Islet of Langerhans (tissue), 1 donor: ENCODE measurements around the gene CCDC7.
"Not testable (repeated sequence)": the region's sequence is repeated elsewhere in the genome, so short reads cannot be mapped to it uniquely, and the experiment has no call there.

ENCODE experiments used
- FAIRE-seq: peaks from one replicate; lab custom pipeline; 2011; peaks lifted over from hg19 to GRCh38; lab: Jason Lieb, UNC

CCDC7 gene

DNA sequence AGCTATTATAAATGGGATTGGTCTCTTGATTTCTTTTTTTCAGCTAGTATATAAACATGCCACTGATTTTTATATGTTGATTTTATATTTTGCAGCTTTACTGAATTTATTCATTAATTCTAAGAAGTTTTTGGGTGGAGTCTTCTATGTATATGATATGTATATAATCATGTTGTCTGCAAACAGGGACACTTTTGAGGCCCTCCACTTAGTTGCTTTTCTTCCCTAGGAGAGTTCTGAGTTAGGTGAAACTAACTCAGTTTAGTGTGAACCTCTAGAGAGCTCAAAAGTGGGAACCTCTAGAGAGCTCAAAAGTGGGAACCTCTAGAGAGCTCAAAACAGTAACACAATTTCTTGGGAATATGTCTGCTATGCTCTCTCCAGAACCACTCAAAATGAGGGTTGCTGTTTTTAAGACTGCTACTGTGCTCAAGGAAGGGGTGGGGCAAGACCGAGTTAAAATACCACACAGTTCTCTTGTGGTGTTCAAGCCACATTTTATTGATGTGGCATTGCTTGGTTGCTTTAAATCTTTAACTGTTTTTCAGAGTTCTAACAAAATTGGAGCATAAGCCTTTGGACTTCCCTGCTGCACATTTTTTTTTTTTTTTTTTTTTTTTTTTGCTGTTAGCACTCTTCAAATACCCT is 13.2 kb downstream of the CCDC7 start:
- no peak for FAIRE-seq

- no peak for FAIRE-seq
Observed at GRCh38 chr10:32461203-32461602, 15.3 kb downstream of the CCDC7 start.

DNA sequence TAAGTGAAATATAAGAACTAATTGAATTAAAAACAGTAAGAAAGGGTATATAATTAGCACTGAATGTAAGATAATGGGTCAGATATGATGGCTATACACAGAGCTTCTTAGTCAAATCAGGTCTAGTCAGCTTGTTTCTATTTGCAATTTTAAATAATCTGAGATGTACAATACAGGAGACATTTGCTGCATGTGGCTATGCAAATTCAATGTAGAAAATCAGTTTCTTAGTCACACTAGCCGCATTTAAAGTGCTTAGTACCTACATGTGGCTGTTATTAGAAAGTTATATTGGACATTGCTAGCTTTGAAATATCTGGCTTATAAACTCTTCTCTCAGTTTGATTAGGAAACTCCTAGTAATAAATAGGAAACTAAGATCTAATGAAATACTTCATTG is 25.3 kb downstream of the CCDC7 start:
- no peak for FAIRE-seq

DNA sequence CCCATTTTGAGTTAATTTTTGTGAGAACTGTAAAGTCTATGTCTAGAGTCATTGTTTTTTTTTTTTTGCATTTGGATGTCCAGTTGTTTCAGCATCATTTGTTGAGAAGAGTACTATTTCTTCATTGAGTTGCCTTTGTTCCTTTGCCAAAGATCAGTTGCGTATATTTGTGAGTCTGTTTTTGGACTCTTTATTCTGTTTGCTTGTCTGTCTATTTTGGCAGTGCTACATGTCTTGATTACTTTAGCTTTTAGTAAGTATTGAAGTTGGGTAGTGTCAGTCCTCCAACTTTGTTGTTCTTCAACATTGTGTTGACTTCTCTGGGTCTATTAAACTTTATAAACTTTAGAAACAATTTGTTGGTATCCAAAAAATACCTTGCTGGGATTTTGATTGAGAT is 31.6 kb downstream of the CCDC7 start:
- no peak for FAIRE-seq

- FAIRE-seq: no peak
Observed at GRCh38 chr10:32481606-32482005, 35.7 kb downstream of the CCDC7 start.

- not testable (repeated sequence) for FAIRE-seq
Observed at GRCh38 chr10:32483019-32483502, 37.1 kb downstream of the CCDC7 start.

GRCh38 chr10:32488038-32488437 is 42.1 kb downstream of the CCDC7 start:
- FAIRE-seq: not testable (repeated sequence)

- no peak for FAIRE-seq
Observed at GRCh38 chr10:32489158-32489557, 43.2 kb downstream of the CCDC7 start.

- FAIRE-seq: no peak
Observed at GRCh38 chr10:32489901-32490300, 44.0 kb downstream of the CCDC7 start.

DNA sequence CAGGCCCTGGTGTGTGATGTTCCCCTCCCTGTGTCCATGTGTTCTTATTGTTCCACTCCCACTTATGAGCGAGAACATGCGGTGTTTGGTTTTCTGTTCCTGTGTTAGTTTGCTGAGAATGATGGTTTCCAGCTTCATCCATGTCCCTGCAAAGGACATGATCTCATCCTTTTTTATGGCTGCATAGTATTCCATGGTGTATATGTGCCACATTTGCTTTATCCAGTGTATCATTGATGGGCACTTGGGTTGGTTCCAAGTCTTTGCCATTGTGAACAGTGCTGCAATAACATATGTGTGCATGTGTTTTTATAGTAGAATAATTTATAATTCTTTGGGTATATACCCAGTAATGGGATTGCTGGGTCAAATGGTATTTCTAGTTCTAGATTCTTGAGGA is 48.6 kb downstream of the CCDC7 start:
- FAIRE-seq: not testable (repeated sequence)

DNA sequence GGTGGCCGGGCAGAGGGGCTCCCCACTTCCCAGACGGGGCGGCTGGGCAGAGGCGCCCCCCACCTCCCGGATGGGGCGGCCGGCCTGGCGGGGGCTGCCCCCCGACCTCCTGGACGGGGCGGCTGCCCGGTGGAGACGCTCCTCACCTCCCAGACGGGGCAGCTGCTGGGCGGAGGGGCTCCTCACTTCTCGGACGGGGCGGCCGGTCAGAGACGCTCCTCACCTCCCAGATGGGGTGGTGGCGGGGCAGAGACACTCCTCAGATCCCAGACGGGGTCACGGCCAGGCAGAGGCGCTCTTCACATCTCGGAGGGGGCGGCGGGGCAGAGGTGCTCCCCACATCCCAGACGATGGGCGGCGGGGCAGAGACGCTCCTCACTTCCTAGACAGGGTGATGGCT is 54.2 kb downstream of the CCDC7 start:
- not testable (repeated sequence) for FAIRE-seq

GRCh38 chr10:32501906-32502305 is 56.0 kb downstream of the CCDC7 start:
- FAIRE-seq: no peak

DNA sequence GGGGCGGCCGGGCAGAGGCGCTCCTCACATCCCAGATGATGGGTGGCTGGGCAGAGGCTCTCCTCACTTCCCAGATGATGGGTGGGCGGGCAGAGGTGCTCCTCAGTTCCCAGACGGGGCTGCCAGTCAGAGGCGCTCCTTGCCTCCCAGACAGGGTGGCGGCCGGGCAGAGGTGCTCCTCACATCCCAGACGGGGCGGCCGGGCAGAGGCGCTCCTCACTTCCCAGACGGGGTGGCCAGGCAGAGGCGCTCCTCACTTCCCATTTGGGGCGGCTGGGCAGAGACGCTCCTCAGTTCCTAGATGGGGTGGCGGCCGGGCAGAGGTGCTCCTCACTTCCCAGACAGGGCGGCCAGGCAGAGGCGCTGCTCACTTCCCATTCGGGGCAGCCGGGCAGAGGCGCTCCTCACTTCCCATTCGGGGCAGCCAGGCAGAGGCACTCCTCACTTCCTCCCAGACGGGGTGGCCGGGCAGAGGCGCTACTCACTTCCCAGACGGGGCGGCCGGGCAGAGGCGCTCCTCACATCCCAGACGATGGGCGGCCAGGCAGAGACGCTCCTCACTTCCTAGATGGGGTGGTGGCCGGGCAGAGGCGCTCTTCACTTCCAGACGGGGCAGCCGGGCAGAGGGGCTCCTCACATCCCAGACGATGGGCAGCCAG is 60.0 kb downstream of the CCDC7 start:
- FAIRE-seq: not testable (repeated sequence)

DNA sequence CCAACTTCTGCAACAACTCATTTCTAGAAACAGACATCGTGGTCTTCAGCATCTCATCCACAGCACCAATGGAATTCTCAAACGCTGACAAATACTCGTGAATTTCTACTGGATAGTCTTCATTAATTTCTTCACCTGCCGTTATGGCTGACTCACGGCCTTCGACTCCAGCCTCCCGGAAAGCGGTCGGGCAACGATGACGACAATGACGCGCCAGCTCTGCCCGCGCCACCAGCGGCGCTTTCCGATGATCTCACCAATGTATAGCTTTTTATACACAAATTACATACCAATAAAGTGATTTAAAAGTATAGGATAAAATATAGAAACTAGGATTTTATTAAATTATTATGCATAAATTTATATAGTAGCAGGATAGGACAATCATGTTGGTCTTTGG is 65.7 kb downstream of the CCDC7 start:
- no peak for FAIRE-seq

DNA sequence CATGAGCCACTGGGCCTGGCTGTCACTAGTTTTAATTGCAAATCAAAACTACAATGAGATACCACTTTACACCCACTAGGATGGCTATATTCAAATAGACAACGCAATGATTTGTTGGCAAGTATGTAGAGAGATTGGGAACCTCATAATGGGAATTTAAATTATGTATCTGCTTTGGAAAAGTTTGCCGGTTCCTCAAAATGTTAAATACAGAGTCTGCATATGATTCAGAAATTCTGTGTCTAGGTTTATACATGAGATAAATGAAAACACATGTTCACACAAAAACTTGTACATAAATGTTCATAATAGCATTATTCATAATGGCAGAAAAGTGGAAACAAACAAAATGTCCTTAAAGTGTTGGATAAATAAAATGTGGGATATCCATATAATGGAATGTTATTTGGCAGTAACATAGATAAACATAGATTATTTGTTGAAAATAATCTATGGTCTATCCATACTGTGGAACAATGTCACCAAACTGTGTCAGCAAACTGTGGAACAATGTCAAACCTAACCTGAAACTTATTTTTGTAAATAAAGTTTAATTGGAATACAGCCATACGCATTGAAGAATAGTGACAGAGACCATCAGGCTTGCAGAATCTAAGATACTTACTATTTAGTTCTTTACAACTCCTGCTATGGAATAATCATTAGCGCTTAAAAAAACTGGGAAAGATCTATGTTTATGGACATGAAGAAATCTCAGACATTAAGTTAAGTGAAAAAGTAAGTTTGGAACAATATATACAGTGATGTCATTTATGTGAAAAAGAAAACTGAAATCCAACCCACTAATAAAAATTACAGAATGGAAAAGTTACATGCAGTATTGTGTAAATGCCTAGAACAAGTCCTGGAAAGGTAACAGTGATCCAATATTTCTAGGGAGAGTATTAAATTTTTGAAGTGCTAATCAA is 70.9 kb downstream of the CCDC7 start:
- FAIRE-seq: no peak

DNA sequence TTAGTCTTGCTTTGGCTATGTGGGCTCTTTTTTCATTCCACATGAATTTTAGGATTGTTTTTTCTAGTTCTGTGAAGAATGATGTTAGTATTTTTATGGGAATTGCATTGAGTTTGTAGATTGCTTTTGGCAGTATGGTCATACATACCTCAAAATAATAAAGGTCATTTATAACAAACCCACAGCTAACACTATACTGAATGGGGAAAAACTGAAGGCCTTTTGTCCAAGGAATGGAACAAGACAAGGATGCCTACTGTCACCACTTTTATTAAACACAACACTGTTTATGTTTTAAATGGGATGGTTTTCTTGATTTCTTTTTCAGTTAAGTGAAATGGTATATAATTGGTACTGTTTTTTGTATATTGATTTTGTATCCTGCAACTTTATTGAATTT is 84.3 kb downstream of the CCDC7 start:
- no peak for FAIRE-seq

DNA sequence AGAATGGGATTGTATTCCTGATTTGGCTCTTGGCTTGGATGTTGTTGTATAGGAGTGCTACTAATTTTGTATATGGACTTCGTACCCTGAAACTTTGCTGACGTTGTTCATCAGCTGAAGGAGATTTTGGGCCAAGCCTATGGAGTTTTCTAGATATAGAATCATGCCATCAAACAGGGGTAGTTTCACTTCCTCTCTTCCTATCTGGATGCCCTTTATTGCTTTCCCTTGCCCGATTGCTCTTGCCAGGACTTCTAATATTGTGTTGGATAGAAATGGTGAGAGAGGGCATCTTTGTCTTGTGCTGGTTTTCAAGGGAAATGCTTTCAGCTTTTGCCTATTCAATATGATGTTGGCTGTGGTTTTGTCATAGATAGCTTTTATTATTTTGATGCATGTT is 92.3 kb downstream of the CCDC7 start:
- FAIRE-seq: no peak

- FAIRE-seq: no peak
Observed at GRCh38 chr10:32540691-32541470, 94.9 kb downstream of the CCDC7 start.

GRCh38 chr10:32548208-32548607 is 102.3 kb downstream of the CCDC7 start:
- no peak for FAIRE-seq

DNA sequence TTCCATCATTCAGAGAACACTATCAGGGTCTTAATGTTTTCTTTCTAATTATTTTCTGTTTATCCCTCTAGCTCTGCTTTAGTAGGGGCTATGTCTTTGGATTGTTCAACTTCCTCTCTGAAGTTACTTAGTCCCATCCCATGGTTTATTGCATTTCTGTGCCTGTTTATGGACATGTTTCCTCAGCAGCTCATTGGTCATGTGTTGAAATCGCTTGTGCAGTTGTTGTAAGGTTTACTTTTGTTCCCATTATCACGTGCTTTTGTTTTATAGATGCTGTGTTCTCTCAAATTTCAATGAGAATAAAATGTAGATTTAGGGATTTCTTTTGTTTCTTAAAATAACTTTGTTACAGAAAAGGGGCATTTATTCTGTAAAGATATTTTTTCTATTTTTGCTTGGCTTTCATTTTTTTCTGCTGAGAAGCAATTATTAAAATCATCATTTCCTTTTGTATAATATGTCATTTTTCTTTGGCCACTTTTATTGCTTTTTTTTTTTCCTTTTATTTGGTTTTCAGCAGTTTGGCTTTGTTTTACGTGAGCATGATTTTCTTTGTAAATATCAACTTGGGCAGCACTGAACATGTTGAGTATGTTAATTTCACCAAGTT is 110.9 kb downstream of the CCDC7 start:
- no peak for FAIRE-seq

- not testable (repeated sequence) for FAIRE-seq
Observed at GRCh38 chr10:32562695-32563094, 116.8 kb downstream of the CCDC7 start.

DNA sequence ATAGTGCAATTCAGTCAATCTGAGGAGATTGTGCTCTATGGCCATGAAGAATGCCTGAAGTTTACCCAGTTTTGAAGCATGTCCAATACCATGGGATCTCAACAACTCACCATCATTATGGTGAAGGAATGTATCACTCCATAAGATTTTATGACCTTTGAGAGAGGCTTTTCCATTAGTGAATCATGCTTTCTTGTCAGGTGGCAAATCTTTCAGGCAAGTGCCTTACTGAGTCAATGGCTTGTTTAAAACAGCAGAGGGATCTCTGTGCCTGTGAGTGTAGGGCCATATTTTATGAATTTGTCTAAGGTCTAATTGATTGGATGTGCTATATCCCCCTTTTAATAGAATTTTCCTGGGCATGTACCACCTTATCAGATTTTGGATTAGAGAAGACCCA is 131.5 kb downstream of the CCDC7 start:
- no peak for FAIRE-seq
